GM18951 (cell line): Measurements from ENCODE around the gene NRG2.

Experiments used
- POLR2A ChIP-seq: IDR thresholded peaks from 4 replicates; pipeline ENCODE4 v1.6.1; 2011; ENCODE audit warnings: mild to moderate bottlenecking; ENCODE audit not compliant: insufficient read length, insufficient read depth; ENCODE audit errors: extremely low read depth
- in situ Hi-C: fragments of 300-500 bp; cut with MboI; formaldehyde crosslinking; loops from one replicate; pipeline ENCODE4 v1.12.0; 2022; ENCODE audit warnings: low sequenced_read_pairs, mixed read lengths, inconsistent platforms; ENCODE audit not compliant: unreplicated experiment

Gene NRG2

DNA sequence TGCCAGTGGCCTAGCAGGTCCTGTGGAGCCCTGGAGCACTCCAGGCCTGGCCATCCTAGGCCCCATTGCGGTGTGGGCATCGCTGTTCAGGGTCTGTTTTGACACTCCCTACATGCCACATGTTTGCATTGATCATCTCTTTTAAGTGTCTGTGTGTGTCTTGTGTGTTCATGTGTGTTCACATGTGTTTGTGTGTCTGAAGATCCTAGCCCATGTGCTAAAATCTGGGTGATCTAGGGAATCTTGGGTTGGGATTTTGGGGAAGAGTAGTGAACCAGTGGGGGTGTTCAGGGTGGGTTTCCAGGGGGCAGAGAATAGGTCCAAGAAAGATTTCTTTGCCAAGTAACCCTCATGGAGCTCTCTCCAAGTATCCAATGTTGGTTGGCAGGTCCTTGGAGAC is 239.1 kb downstream of the NRG2 start:
- in situ Hi-C loops, result no loop called here
- TF ChIP-seq POLR2A, result no peak

DNA sequence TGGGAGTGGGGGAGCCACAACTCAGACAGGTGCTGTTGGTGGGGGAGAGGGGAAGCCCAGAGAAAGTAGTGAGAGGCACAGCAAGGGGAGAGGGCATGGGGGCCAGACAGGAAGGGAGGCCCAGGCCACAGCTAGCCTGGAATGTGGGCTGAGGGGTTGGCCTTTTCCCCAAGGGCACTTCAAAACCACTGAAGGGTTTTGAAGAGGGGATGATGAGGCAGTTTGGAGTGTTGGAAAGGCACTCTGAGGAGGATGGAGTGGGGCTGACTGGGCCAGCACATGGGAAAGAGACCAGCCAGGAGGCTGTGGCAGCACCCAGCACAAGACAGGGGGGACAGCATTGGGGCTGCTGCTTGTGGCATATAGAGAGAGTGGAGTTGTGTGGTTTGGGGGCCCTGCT is 243.7 kb downstream of the NRG2 start:
- TF ChIP-seq POLR2A, result no peak
- in situ Hi-C loops, result loop anchor here (25.0 kb wide), 1 partner anchor 363 kb away; no protein-coding TSS in a partner anchor

DNA sequence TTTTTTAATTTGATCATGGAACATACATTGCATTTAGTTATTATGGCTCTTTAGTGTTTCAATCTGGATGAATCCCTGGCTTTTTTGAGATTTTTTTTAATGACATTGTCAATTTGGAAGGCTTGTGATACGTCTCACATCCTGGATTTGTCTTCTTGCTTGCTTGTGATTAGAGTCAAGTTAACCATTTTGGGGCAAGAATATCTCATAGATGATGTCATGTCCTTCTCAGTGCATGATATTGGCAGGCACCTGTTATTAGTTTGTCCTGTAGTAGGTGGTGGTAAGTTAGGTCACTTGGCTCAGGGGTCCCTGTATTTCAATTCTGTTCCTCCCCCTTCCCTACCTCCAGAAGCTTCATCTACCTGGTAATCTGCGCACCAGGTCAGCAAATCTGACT is 244.2 kb downstream of the NRG2 start:
- in situ Hi-C loops, result loop anchor here (25.0 kb wide), 1 partner anchor 363 kb away; no protein-coding TSS in a partner anchor
- TF ChIP-seq POLR2A, result no peak

DNA sequence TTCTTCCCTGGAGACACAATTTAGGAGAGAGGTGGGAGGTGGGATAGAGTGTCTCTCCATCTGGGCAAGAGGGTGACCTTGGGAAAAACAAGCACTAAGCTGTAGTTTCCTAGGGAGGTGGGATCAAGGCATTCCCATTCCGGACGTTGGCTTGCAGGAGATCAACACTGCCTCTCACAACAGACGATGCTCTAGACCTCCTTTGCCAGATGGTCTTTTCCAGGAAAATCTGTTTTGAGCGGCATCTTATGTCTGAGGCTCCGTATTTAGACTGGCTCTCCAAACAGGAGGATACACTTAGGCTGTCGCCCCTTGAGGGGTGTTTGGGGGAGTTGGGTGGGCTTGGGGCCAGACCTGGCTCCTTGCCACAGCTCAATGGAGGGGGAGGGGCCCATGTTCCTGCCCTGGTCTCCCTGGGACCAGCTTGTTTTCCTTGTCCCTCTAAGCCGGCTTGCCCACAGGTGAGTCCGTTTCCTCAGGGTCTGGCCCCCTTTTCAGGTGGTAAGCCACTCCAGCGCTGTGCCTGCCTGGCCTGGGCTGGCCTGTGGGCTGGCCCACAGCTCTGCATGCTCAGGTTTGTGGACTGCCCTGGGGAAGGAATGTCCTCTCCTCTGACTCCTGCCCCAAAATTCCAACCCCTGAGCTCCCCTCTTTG is 245.1 kb downstream of the NRG2 start:
- no peak for TF ChIP-seq POLR2A
- in situ Hi-C loops, result loop anchor here (25.0 kb wide), 1 partner anchor 364 kb away; no protein-coding TSS in a partner anchor

DNA sequence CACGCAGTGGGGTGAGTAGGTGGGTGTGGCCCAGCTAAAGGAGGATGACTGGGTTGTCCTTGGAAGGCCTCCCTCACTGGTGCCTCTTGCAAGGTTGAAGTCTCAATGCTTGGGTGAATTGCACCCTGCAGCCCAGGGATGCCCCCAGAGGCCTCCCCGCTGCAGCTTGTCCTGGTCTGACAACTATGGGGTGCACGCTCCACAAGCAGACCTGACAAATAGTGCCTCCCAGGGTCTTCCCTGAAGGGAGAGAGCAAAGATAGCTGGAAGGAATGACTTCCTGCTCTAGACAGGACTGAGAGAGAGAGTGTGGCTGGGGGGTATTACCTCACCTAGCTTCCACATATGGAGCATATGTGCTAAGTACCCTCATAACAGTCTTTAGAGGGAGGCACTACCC is 245.8 kb downstream of the NRG2 start:
- in situ Hi-C loops, result loop anchor here (25.0 kb wide), 1 partner anchor 365 kb away; no protein-coding TSS in a partner anchor

More for the DNA sequence above, 245.8 kb downstream of the NRG2 start:
- no peak for TF ChIP-seq POLR2A
